ENCODE measurements around the gene BABAM2. TPM values are rescaled to one million over a fixed set of nuclear protein-coding genes. Genes with fewer than 3 reads are reported as not detected.

BABAM2 gene
- total and polyA plus RNA-seq, 10 of the 15 experiments (the other 5 are each of a cell fraction or from before 2014, with no cell fraction given), result 30.7 to 59.9 (median 44.5) TPM

GRCh38 chr2:27962006-27962405, 71.5 kb downstream of the BABAM2 start (continued):
- TF ChIP-seq, protein P1, sequence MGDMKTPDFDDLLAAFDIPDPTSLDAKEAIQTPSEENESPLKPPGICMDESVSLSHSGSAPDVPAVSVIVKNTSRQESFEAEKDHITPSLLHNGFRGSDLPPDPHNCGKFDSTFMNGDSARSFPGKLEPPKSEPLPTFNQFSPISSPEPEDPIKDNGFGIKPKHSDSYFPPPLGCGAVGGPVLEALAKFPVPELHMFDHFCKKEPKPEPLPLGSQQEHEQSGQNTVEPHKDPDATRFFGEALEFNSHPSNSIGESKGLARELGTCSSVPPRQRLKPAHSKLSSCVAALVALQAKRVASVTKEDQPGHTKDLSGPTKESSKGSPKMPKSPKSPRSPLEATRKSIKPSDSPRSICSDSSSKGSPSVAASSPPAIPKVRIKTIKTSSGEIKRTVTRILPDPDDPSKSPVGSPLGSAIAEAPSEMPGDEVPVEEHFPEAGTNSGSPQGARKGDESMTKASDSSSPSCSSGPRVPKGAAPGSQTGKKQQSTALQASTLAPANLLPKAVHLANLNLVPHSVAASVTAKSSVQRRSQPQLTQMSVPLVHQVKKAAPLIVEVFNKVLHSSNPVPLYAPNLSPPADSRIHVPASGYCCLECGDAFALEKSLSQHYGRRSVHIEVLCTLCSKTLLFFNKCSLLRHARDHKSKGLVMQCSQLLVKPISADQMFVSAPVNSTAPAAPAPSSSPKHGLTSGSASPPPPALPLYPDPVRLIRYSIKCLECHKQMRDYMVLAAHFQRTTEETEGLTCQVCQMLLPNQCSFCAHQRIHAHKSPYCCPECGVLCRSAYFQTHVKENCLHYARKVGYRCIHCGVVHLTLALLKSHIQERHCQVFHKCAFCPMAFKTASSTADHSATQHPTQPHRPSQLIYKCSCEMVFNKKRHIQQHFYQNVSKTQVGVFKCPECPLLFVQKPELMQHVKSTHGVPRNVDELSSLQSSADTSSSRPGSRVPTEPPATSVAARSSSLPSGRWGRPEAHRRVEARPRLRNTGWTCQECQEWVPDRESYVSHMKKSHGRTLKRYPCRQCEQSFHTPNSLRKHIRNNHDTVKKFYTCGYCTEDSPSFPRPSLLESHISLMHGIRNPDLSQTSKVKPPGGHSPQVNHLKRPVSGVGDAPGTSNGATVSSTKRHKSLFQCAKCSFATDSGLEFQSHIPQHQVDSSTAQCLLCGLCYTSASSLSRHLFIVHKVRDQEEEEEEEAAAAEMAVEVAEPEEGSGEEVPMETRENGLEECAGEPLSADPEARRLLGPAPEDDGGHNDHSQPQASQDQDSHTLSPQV (IDR thresholded peaks at IDR 0.05), result no peak
- TF ChIP-seq RAD51 (IDR thresholded peaks at IDR 0.05) (no peak), ETV6 (conservative IDR thresholded peaks at IDR 0.05 in 1 of 2, IDR thresholded peaks at IDR 0.05 in 1 of 2; ENCODE audit: borderline replicate concordance in 1 of 2, low read depth in 1 of 2) (no peak), E2F8 (IDR thresholded peaks at IDR 0.05; ENCODE audit: low read depth, partially characterized antibody) (no peak)

GRCh38 chr2:27963472-27963871, 72.9 kb downstream of the BABAM2 start:
- SMC1A ChIA-PET (ENCODE audit: uncharacterized antibody, unreplicated experiment), result interaction anchor here (1.6 to 3.4 kb wide), 2 partner anchors 8 to 10 kb away, joined by 5 to 14 read pairs; no protein-coding TSS in a partner anchor
- CTCF ChIA-PET, result interaction anchor here (0.7 to 1.4 kb wide), 2 partner anchors 8 to 257 kb away, joined by 3 to 4 read pairs; no protein-coding TSS in a partner anchor
- H3K79me2 ChIP-seq (ENCODE audit: control insufficient read depth, insufficient read depth, low read length), result no peaks in the 10 kb centered on the region
- no peak overlapping the region for H3K4me2 ChIP-seq (ENCODE audit: control insufficient read depth, insufficient read depth)
- DNase-seq (ENCODE audit: low read depth, low spot score), result no peak
- H3K9me3 ChIP-seq (replicated peaks; ENCODE audit: control insufficient read depth, insufficient read depth, low read length), result peaks cover 3% of the 10 kb centered on the region; the same call in 2 of the 3 replicates
- RAD21 ChIA-PET (ENCODE audit: unreplicated experiment), result no interaction called here
- no peaks in the 10 kb centered on the region for H4K20me1 ChIP-seq (ENCODE audit: control insufficient read depth, insufficient read depth)
- no peak for ATAC-seq
- H3K36me3 ChIP-seq (ENCODE audit: control insufficient read depth in 2 of 2, insufficient read depth in 2 of 2, low read length in 1 of 2), result no peaks in the 10 kb centered on the region
- in situ Hi-C loops (cut with MboI) (no loop called here), intact Hi-C loops (cut with micrococcal nuclease; ENCODE audit: unreplicated experiment) (no loop called here)
- no peak overlapping the region for H3K27ac ChIP-seq (ENCODE audit: control insufficient read depth, insufficient read depth)
- no peak overlapping the region for H3K9ac ChIP-seq (ENCODE audit: control insufficient read depth, insufficient read depth, low read length)
- POLR2A ChIA-PET, result no interaction called here
- no peaks in the 10 kb centered on the region for H3K4me1 ChIP-seq (ENCODE audit: control insufficient read depth, insufficient read depth, low read length)
- H3K27me3 ChIP-seq (replicated peaks in 1 of 2; ENCODE audit: control insufficient read depth in 2 of 2, insufficient read depth in 2 of 2, low read length in 1 of 2), result no peaks in the 10 kb centered on the region
- H3K4me3 ChIP-seq, result no peak overlapping the region
- BruUV-seq (replicated peaks), result no TSS peak
- 88% methylated on average over 1 of the region's 1 CpG for WGBS (ENCODE audit: insufficient coverage, insufficient replicate concordance, low lambda C conversion rate, missing lambda C conversion rate)
- H2AFZ ChIP-seq (ENCODE audit: control insufficient read depth, low read depth, low read length), result no peak overlapping the region
- no peak for FAIRE-seq
- TF ChIP-seq, protein P2, sequence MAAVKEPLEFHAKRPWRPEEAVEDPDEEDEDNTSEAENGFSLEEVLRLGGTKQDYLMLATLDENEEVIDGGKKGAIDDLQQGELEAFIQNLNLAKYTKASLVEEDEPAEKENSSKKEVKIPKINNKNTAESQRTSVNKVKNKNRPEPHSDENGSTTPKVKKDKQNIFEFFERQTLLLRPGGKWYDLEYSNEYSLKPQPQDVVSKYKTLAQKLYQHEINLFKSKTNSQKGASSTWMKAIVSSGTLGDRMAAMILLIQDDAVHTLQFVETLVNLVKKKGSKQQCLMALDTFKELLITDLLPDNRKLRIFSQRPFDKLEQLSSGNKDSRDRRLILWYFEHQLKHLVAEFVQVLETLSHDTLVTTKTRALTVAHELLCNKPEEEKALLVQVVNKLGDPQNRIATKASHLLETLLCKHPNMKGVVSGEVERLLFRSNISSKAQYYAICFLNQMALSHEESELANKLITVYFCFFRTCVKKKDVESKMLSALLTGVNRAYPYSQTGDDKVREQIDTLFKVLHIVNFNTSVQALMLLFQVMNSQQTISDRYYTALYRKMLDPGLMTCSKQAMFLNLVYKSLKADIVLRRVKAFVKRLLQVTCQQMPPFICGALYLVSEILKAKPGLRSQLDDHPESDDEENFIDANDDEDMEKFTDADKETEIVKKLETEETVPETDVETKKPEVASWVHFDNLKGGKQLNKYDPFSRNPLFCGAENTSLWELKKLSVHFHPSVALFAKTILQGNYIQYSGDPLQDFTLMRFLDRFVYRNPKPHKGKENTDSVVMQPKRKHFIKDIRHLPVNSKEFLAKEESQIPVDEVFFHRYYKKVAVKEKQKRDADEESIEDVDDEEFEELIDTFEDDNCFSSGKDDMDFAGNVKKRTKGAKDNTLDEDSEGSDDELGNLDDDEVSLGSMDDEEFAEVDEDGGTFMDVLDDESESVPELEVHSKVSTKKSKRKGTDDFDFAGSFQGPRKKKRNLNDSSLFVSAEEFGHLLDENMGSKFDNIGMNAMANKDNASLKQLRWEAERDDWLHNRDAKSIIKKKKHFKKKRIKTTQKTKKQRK (IDR thresholded peaks at IDR 0.05; ENCODE audit: low read depth, low read length), result no peak
- no peak for TF ChIP-seq STAT3 (IDR thresholded peaks at IDR 0.05; ENCODE audit: low read depth, low read length)
- no peak for TF ChIP-seq CEBPB (IDR thresholded peaks at IDR 0.05; ENCODE audit: borderline replicate concordance in 1 of 2, low read depth in 2 of 2, low read length in 2 of 2)
- TF ChIP-seq PML (IDR thresholded peaks at IDR 0.05; ENCODE audit: low read length), result no peak
- TF ChIP-seq, protein P3, sequence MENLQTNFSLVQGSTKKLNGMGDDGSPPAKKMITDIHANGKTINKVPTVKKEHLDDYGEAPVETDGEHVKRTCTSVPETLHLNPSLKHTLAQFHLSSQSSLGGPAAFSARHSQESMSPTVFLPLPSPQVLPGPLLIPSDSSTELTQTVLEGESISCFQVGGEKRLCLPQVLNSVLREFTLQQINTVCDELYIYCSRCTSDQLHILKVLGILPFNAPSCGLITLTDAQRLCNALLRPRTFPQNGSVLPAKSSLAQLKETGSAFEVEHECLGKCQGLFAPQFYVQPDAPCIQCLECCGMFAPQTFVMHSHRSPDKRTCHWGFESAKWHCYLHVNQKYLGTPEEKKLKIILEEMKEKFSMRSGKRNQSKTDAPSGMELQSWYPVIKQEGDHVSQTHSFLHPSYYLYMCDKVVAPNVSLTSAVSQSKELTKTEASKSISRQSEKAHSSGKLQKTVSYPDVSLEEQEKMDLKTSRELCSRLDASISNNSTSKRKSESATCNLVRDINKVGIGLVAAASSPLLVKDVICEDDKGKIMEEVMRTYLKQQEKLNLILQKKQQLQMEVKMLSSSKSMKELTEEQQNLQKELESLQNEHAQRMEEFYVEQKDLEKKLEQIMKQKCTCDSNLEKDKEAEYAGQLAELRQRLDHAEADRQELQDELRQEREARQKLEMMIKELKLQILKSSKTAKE (IDR thresholded peaks at IDR 0.05; ENCODE audit: low read depth, poor library complexity, severe bottlenecking), result no peak
